Measurements from ENCODE around the gene SV2C. TPM values are rescaled to one million over a fixed set of nuclear protein-coding genes. Genes with fewer than 3 reads are reported as not detected.

SV2C gene
- polyA plus RNA-seq, 3 donors = 0.01 to 0.02 TPM; not detected in 1

DNA sequence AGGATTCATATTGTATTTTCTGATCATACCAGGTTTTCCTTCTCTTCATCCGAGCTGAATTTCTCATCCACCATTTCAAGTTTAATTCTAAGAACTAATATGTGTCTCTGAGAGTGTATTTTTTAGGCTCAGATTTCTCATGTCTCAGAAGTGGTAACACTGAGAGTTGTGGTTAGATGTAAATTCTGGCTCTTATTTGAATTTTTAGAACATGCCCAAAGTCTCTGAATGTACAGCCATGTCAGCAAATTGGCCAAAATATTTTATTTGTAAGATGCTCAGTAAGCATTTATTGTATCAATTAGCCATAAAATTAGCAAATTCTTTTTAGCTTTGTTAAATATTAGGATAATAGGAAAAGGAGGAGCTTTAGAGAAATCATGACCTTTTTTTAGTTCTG lies 16.6 kb downstream of the SV2C start:
- Mint-ChIP-seq H3K27me3 (ENCODE audit: low read depth in 3 of 3) (peaks cover 2 to 12% (median 4%) of the 10 kb centered on the region in 3 donors), H3K36me3 (no peaks in the 10 kb centered on the region), H3K4me1 (peaks cover 4% of the 10 kb centered on the region), H3K4me3 (no peak overlapping the region), H3K9me3 (no peaks in the 10 kb centered on the region), H3K27ac (no peak overlapping the region)
- Histone ChIP-seq H3K27me3 (ENCODE audit: control insufficient read depth in 2 of 2, insufficient read depth in 2 of 2, low read length in 2 of 2) (peaks cover 2 to 11% of the 10 kb centered on the region in 2 donors), H3K36me3 (replicated peaks in 1 of 2; ENCODE audit: control insufficient read depth in 1 of 2, insufficient read depth in 2 of 2, low read length in 2 of 2) (no peaks in the 10 kb centered on the region), H4K20me1 (ENCODE audit: insufficient read depth, low read length) (no peaks in the 10 kb centered on the region), H3K4me2 (replicated peaks; ENCODE audit: extremely low read depth, low read length, poor library complexity, severe bottlenecking) (no peak overlapping the region), H2AFZ (ENCODE audit: insufficient read depth, low read depth, low read length, poor library complexity, severe bottlenecking) (no peak overlapping the region), H3K4me1 (ENCODE audit: control insufficient read depth in 1 of 2, insufficient read depth in 2 of 2, low read length in 2 of 2) (no peaks in the 10 kb centered on the region), H3K79me2 (ENCODE audit: insufficient read depth, low read length) (no peaks in the 10 kb centered on the region), H3K9ac (ENCODE audit: insufficient read depth, low read length, poor library complexity, severe bottlenecking) (no peak overlapping the region), H3K4me3 (replicated peaks in 1 of 3; ENCODE audit: low read depth in 2 of 3, low read length in 3 of 3) (no peak overlapping the region), H3K27ac (ENCODE audit: low read depth in 1 of 2, low read length in 2 of 2) (no peak overlapping the region), H3K9me3 (replicated peaks in 1 of 2; ENCODE audit: control insufficient read depth in 1 of 2, insufficient read depth in 1 of 2, low read length in 2 of 2) (no peaks in the 10 kb centered on the region)
- DNase-seq = no peak
- intact Hi-C loops (cut with micrococcal nuclease) = no loop called here
- TF ChIP-seq, protein P1, sequence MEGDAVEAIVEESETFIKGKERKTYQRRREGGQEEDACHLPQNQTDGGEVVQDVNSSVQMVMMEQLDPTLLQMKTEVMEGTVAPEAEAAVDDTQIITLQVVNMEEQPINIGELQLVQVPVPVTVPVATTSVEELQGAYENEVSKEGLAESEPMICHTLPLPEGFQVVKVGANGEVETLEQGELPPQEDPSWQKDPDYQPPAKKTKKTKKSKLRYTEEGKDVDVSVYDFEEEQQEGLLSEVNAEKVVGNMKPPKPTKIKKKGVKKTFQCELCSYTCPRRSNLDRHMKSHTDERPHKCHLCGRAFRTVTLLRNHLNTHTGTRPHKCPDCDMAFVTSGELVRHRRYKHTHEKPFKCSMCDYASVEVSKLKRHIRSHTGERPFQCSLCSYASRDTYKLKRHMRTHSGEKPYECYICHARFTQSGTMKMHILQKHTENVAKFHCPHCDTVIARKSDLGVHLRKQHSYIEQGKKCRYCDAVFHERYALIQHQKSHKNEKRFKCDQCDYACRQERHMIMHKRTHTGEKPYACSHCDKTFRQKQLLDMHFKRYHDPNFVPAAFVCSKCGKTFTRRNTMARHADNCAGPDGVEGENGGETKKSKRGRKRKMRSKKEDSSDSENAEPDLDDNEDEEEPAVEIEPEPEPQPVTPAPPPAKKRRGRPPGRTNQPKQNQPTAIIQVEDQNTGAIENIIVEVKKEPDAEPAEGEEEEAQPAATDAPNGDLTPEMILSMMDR (IDR thresholded peaks at IDR 0.05) = no peak
- no CpG with 5 or more reads among the region's 1 CpG for WGBS (ENCODE audit: insufficient coverage)

DNA sequence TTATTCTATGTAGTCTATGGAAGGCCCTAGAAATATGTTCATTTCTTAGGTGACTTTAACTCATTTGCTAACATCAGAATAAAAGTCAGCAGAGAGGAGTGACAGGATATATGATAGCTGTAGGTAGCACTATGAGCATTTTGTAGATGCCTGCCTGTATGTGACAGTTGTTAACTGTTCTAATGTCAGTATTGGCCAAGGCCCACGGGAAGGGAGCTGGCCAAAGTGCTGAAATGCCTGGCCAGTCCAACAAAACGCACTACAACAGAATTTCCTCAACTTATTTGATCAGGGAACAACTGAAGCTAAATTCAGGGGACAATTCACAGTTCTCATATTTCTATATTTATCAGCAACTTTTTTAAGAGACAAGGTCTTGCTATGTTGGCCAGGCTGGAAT lies 20.8 kb downstream of the SV2C start:
- no peak overlapping the region for H3K4me3 Mint-ChIP-seq
- Histone ChIP-seq H3K9ac (ENCODE audit: insufficient read depth, low read length, poor library complexity, severe bottlenecking) (no peak overlapping the region), H3K79me2 (ENCODE audit: insufficient read depth, low read length) (no peaks in the 10 kb centered on the region), H3K4me1 (ENCODE audit: control insufficient read depth in 1 of 2, insufficient read depth in 2 of 2, low read length in 2 of 2) (no peaks in the 10 kb centered on the region), H4K20me1 (ENCODE audit: insufficient read depth, low read length) (no peaks in the 10 kb centered on the region), H3K27ac (ENCODE audit: low read depth in 1 of 2, low read length in 2 of 2) (no peak overlapping the region), H3K9me3 (replicated peaks in 1 of 2; ENCODE audit: control insufficient read depth in 1 of 2, insufficient read depth in 1 of 2, low read length in 2 of 2) (no peaks in the 10 kb centered on the region), H3K4me2 (replicated peaks; ENCODE audit: extremely low read depth, low read length, poor library complexity, severe bottlenecking) (no peak overlapping the region), H3K36me3 (replicated peaks in 1 of 2; ENCODE audit: control insufficient read depth in 1 of 2, insufficient read depth in 2 of 2, low read length in 2 of 2) (no peaks in the 10 kb centered on the region), H3K27me3 (ENCODE audit: control insufficient read depth in 2 of 2, insufficient read depth in 2 of 2, low read length in 2 of 2) (peaks cover 0 to 11% of the 10 kb centered on the region in 2 donors), H2AFZ (ENCODE audit: insufficient read depth, low read depth, low read length, poor library complexity, severe bottlenecking) (no peak overlapping the region), H3K4me3 (replicated peaks in 1 of 3; ENCODE audit: low read depth in 2 of 3, low read length in 3 of 3) (no peak overlapping the region)
- H3K4me1 Mint-ChIP-seq = peaks cover 4% of the 10 kb centered on the region
- TF ChIP-seq, protein P1 (IDR thresholded peaks at IDR 0.05) = no peak
- H3K9me3 Mint-ChIP-seq = peaks cover 0 to 2% (median 0%) of the 10 kb centered on the region in 7 donors
- H3K27ac Mint-ChIP-seq = no peak overlapping the region
- no peak for DNase-seq
- WGBS (ENCODE audit: insufficient coverage) = 8% methylated on average over 2 of the region's 2 CpGs
- no peaks in the 10 kb centered on the region for H3K36me3 Mint-ChIP-seq
- intact Hi-C loops (cut with micrococcal nuclease) = no loop called here
- H3K27me3 Mint-ChIP-seq (ENCODE audit: low read depth in 3 of 3) = peaks cover 8 to 15% (median 11%) of the 10 kb centered on the region in 3 donors

Data from CD14-positive monocyte (primary cell).